Germinal center (tissue), 1 donor: Measurements from ENCODE around the gene IL17B.

ENCODE experiments used
- DNase-seq: peaks from one replicate; pipeline ENCODE4 v3.0.0; 2012; ENCODE audit warnings: mixed read lengths, low spot score

The IL17B gene

DNA sequence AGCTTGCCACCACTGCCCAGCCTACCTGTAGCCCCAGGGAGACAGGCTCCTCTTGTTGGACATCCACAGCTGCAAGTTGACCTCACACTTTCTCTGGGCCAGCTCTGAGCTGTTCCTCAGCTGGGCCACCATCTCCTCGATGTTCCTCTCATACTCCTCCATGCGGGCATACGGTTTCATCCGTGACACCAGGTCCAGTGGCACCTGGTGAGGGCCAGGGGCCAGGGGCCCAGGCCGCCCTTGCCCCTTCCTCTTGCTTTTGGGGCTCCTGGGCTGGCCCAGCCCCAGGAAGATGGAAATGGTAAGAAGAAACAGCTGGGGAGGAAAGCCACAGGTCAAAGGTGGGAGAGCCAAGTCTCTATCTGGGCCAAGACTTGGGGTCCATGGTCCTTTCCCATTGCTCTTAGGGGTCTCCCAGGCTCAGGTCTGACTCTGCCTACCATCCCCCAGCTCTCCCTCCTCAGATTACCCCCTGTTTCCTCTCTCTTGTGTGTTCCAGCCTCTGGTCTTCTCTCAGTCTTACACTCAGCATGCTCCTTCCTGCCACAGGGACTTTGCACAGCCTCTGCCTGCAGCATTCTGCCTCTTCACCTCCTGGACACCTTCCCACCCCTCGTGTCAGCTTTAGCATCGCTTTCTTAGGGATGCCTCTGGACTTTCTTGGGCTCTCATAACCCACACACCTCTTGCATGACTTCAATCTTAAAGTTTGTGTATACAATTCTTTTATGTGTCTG lies 2.2 kb downstream of the IL17B start:
- no peak for DNase-seq

DNA sequence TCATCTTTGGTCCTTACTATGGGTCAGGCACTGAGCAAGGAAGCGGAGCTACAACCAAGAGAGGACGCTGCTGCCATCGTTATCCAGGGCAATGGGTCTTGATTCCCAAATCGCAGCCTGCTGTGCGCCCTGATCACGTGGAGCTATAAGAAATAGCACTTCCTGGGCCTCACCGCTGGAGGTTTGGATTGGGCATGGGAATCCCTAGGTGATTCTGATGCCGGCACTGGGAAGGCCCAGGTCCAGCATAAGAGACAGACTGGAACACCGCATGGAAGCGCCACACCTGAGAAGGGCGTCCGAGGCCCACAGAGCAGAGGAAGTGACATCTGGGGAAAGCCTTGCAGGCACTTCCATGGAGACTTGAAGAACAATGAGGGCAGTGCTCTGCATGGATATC lies 3.0 kb downstream of the IL17B start:
- no peak for DNase-seq

DNA sequence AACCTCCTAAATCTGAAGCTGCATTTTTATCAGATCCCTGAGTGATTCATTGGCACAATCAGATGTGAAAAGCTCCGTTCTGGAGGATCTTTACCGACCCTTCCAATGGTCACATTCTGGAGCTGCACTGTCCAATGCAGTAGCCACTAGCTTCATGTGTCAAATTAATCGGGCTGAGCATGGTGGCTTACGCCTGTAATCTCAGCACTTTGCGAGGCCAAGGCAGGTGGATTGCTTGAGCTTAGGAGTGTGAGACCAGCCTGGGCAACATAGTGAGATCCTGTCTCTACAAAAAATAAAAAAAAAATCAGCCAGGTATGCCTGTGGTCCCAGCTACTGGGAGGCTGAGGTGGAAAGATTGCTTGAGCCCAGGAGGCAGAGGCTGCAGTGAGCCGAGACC lies 3.7 kb downstream of the IL17B start:
- no peak for DNase-seq

DNA sequence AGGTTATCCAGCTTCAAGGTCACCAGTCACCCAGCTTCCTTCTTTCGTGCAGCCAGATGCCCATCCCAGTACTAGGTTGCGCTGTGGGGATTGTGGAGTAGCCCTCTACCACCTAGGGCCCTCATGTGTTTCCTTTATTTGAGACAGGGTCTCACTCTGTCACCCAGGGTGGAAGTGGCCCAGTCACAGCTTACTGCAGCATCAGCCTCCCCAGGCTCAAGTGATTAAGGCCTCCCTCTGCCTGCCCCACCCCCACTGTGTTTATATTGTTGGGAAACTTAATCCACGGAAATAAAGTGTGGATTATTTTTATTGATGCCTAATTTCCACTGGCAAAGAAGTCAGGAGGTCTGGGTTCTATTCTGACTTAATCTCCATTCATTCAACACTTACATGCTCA lies 4.3 kb downstream of the IL17B start:
- no peak for DNase-seq

DNA sequence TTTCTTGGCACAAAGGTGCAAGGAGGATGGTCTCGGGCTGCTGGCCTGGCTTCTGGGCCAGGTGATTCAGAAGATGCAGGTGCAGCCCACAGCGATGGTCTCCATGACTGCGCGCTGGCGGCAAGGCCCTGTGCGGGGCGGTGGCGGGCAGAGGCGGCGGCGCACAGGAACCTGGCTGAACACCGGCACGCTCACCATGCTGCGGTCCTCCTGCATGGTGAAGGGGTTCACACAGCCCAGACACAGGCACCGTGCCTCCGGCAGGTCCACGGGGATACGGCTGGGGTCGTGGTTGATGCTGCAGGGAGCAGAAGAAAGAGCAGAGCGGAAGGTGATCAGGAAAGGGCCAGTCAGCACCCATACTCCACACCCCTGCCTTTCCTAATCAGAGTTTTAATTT lies 4.8 kb downstream of the IL17B start:
- no peak for DNase-seq

DNA sequence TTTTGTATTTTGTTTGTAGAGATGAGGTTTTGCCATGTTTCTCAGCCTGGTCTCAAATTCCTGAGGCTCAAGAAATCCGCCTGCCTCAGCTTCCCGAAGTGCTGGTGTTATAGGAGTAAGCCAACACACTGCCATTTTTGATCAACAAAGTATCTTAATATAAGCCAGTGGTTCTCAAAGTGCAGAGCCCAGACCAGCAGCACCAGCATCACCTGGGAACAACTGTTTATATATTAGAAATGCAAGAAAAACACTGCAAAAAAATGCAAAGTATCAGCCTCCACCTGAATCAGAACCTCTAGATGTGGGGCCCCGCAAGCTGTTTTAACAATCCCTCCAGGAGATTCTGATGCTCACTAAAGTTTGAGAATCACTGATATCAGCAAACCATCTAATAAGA lies 6.2 kb downstream of the IL17B start:
- DNase-seq = no peak

DNA sequence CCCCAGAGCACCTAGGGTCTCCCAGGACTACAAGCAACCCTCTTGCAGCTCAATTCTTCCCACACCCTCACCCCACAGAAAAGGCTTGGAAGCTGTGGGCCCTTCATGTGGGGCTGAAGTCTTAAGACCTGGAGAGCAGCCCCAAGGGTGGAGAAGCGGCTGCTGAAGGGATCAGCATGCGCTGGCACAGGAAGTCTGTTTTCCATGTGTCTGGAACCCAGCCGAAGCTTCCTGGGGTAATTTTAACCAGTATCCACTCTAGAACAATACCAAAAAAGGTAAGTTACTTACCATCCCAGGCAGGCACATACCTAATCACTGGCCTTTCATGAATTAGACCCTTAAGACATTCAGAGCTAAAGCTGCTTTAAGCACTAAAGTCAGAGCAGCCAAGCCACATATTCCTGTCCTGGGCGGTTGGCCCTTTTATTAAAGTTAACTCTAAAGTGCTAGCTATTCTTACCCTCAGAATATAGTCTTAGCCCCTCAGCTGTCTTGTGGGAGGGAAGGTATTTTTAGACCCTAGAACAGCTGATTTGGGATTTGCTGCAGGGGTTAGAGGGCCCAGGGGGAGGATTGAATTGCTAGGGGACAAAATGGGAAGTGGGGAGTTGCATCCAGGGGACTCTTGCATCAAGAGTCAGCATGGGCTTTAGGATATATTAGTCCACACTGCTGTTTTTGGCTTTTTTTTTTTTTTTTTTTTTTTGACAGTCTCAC lies 6.9 kb downstream of the IL17B start:
- DNase-seq = no peak

DNA sequence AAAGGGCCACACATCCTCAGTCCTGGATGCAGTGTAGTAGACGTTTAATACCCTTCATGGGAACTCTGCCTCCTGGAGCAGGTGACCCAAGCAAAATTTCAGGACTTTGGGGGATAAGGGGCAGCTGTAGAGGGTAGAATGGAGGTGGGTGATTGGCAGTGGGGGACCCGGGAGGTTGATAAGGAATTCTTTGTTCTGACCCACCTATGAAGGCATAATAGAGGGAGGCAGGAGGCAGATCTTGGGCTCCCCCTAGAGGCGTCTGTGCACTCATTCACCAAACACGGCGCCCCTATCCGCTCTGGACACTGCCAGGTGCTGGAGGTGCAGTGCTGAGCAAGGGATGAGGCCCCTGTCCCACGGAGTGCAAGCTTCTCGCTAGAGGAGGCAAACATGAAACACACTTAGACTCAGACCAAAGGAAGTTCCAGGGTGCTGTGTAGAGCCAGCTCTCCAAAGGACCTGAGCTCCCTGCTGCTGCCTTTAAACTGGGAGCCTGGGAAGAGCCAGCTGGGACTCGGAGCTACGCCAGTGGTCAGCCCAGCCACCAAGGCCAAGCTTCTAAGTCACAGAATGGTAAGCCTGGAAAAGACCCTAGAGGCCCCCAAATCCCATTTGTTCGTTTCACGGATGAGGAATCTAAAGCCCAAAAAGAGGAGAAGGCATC lies 7.7 kb downstream of the IL17B start:
- peak; percentile 78 for DNase-seq

DNA sequence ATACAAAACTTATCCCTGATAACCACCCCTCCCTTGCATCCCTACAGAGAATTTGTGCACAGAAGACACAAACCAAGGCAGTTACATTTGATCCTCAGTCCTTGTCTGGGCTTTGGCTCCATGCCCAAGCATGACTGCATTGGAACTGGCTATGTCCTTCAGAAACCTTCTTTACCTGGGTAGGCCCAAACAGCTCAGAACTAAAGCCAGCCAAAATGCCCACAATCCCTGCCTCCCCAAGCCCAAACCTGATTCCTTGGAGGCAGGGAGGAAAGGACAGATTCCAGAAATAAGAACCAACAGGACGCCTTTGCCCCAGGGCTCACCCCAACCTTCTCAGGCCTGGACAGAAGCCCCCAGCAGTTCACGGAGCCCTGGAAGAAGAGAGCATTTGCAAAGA lies 8.2 kb downstream of the IL17B start:
- no peak for DNase-seq

DNA sequence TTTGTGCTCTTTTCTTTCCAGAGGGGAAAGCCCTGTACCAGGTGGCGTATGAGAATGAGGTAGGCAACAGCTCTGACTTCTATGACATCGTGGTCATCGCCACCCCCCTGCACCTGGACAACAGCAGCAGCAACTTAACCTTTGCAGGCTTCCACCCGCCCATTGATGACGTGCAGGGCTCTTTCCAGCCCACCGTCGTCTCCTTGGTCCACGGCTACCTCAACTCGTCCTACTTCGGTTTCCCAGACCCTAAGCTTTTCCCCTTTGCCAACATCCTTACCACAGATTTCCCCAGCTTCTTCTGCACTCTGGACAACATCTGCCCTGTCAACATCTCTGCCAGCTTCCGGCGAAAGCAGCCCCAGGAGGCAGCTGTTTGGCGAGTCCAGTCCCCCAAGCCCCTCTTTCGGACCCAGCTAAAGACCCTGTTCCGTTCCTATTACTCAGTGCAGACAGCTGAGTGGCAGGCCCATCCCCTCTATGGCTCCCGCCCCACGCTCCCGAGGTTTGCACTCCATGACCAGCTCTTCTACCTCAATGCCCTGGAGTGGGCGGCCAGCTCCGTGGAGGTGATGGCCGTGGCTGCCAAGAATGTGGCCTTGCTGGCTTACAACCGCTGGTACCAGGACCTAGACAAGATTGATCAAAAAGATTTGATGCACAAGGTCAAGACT lies 11.0 kb downstream of the IL17B start:
- no peak for DNase-seq

DNA sequence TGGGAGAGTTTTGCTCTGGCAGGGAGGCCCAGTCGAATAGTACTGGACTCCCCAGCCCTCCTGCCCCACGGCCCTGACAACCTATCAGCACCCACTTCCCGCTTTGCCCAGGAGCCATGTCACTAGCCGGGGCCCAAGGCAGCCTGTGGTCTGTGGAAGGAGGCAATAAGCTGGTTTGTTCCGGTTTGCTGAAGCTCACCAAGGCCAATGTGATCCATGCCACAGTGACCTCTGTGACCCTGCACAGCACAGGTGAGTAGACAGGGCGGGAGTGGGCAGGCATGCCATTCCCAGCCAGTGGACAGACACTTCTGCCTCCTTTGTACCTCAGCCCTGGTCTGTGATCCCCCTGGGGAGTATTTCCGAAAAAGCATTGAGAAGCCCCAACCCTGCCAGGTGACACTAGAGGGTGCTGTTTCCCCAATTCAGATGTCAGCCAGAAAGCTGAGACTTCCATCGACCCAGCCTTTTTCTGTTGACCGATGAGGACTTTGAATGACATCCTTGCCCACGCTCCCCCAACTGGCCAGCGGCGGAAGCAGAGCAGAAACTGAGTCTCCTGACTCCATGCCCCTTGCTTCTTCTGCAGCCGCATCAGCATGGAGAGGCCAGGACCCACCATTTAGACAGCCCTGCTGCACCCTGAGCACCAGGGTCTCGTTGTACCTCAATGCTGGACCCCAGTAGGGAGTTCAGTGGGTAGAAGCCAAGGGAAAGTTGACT lies 11.7 kb downstream of the IL17B start:
- peak; percentile 82 for DNase-seq

DNA sequence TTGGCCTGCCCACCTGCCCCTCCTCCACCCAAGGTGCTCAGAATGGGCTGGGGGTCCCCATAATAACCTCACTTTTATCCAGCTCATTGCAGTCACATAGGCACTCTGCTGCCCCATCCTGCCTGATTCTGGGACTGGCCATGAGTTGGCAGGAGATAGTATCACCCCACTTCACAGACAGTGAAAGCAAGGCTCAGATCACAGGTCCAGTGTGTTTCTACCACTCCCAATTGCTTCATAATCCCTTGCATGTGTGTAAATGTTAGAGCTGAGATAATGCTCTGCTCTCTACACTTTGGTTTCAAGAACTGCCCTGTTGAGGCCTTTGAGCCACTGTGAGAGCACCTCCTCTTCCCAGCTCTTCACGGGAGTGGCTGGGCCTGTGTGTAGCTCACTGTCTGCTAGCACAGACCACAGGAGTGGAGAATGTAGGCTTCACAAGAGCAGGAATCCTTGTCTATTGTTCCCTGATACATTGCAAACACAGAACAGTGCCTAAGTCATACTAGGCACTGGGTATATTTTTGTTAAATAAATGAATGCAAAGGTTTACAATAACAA lies 12.8 kb downstream of the IL17B start:
- DNase-seq = no peak

DNA sequence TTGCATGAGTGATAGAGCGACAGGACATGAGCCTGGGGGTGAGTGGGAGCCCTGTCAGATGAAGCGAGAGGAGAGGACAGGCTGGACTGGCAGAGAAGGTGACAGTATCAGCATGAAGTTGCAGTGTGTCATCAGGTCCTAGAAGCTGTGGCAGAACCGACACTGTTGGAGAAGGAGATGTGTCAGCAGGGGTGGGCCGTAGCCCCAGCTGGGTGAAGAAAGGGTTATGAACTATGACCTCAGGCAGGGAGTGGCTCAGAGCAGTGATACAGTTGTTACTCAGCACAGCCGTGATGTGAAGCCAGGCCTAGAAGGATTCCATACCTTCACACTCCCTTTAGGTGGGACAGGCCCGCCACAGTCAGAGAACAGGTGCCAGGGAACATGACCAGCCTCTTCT lies 13.7 kb downstream of the IL17B start:
- DNase-seq = no peak

DNA sequence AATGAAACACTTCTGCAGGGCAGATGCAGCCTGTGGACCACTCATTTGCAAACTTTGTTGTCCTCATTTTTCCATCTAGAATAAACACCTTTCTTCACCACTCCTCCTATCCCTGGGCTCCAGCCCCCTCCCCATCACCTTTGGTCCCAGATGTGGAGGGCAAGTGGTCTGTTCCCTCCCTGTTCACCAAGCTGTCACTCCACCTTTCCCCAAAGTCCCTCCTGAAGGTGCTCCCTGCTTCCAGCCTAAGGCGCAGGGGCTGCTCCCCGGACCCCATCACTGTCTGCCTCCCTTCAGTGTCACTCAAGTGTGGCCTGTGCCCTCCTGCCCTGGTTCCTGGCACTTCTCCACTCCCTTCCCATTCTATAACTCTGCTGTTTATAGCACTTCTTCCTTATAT lies 14.4 kb downstream of the IL17B start:
- no peak for DNase-seq

DNA sequence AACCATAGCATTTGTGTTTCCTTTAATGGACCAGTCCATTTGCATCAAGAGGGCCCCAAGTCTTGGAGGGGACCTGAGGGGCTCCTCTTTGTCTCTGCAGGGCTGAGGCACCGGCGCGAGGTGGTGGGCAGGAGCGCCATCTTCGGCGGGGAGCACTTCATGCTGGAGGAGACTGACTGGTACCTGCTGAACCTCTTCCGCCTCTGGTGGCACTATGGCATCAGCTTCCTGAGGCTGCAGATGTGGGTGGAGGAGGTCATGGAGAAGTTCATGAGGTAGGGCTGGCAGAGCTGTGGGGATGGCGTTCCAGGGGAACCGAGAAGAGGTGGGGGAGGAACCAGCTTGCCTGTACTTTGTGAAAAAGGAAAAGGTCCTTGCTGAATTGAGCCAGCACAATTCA lies 15.2 kb downstream of the IL17B start:
- DNase-seq = no peak

DNA sequence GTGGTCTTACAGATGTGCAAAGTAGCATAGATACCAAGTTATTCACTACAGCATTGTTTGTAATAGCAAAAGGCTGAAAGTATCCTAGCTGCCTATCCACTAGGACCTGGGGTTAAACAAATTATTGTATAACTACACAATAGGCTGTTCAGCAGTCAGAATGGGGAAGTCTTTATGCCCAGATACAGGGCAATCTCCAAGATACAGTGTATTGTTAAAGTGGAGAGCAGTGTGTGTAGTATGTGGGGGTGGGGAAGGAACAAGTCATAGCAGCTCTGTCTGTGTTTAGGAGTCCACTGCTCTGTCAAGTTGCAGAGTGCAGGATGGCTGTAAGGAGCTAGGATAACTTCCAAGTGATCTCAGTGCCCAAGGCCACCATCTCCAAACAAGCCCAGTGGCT lies 15.7 kb downstream of the IL17B start:
- no peak for DNase-seq

DNA sequence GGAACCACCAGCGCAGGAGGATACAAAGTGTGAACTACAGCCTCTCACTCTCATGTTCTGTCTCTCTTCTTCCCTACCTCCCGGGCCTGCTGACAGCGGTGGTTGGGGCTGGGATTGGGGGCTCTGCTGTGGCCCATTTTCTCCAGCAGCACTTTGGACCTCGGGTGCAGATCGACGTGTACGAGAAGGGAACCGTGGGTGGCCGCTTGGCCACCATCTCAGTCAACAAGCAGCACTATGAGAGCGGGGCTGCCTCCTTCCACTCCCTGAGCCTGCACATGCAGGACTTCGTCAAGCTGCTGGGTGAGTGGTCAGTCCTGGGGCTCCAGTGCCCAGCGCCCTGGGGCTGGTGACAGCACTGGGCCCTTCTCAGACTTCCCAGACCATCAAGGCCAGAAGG lies 16.6 kb downstream of the IL17B start:
- DNase-seq = no peak

DNA sequence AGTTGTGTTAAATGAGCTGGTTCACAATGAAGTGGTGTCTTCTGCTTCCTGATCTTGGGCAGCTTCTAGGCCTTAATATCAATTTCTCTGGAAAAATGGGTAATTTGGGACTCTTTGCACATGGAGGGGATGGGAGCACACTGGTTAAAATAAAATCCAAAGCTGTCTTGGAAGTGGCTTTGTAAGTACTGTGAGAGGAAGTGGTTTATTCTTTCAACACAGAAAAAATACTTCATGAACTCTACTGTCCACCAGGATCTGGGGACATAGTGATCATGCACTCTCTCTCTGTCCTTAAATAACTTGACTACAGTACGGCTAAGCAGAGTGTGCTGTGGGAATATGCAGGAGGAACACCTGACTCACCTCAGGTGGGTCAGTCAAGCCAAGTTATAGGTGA lies 18.8 kb downstream of the IL17B start:
- DNase-seq = no peak

DNA sequence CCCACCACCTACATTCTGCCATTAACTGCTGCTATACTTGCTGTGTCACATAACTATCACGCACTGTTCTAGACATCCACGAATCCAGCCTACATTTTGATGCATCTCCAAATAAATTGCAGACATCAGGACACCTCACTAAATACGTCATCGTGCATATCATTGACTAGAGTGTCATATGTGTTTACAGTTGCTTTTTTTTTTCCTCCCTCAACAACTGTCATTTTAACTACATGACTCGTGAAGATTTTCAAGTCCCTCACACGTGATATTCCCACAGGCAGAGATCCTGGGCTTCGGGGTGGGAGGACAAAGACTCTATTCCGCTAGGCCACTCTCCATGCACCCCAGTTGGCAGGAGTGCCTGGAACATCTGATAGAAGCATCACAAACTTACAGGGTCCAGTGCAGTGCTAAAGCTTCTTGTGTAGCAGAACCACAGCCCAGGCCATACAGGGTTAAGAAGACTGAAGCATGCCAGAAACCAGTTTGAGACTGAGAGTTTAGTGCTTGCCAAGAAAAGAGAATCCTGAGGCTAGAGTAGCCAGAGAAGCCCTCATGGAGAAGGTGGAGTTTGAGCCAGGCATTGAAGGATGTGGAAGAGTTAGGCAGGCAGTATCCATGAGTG lies 20.1 kb downstream of the IL17B start:
- DNase-seq = no peak

DNA sequence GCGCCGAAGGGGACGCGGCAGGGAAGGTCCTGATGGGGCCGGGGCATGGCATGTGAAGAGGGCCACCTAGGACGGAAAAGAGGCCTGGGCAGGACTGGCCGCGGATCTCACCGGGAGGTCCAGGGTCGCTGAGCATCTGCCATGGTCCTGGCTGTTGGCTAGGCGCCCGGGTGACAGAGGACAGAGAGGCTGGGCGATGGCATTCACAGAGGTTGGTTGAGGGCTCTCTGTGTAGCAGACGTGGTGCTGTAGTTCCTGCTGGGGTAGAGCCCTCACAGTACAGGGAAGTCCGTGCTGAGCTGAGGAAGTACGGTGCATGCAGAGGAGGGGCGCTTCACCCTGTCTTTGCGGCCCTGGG lies 20.8 kb downstream of the IL17B start:
- DNase-seq = peak; percentile 37
